Measurements from ENCODE around the gene CHPF.

Gene CHPF

GRCh38 chr2:219526320-219527075 lies 17.1 kb downstream of the CHPF start:
- DNase-seq (ENCODE audit: extremely low spot score) = no peak
- POLR2A ChIA-PET = interaction anchor here (1.6 to 2.0 kb wide), 2 partner anchors 17 to 28 kb away, joined by 3 to 6 read pairs; partner anchors contain the start of gene GMPPA
- CTCF ChIA-PET = interaction anchor here (0.6 to 3.8 kb wide), 10 partner anchors 13 to 388 kb away, joined by 3 to 25 read pairs (median 5); partner anchors contain the start of gene ASIC4
- TF ChIP-seq CTBP1 (IDR thresholded peaks at IDR 0.05; ENCODE audit: borderline replicate concordance) (no peak), SP1 (IDR thresholded peaks at IDR 0.05) (no peak), NFRKB (IDR thresholded peaks at IDR 0.05) (no peak), FOXA1 (IDR thresholded peaks at IDR 0.05) (no peak), FOXK2 (IDR thresholded peaks at IDR 0.05) (no peak), SUZ12 (IDR thresholded peaks at IDR 0.05) (no peak), ELF4 (IDR thresholded peaks at IDR 0.05) (no peak)

- no peak for TF ChIP-seq FOXA1 (IDR thresholded peaks at IDR 0.05)
- no peak for TF ChIP-seq FOXK2 (IDR thresholded peaks at IDR 0.05)
- no peak for TF ChIP-seq ARNT (IDR thresholded peaks at IDR 0.05)
- TF ChIP-seq PKNOX1 (IDR thresholded peaks at IDR 0.05) = no peak
- TF ChIP-seq ELF4 (IDR thresholded peaks at IDR 0.05) = no peak
- POLR2A ChIA-PET = interaction anchor here (1.6 to 2.0 kb wide), 2 partner anchors 16 to 27 kb away, joined by 3 to 6 read pairs; partner anchors contain the start of gene GMPPA
- CTCF ChIA-PET = interaction anchor here (0.6 to 3.8 kb wide), 7 partner anchors 12 to 389 kb away, joined by 3 to 25 read pairs (median 6); partner anchors contain the start of gene ASIC4
- DNase-seq (ENCODE audit: extremely low spot score) = no peak
These were observed 17.9 kb downstream of the CHPF start for GRCh38 chr2:219525533-219526232.

- TF ChIP-seq BHLHE40 (IDR thresholded peaks at IDR 0.05; ENCODE audit: borderline replicate concordance) = no peak
- no peak for TF ChIP-seq FOXM1 (IDR thresholded peaks at IDR 0.05; ENCODE audit: borderline replicate concordance)
- TF ChIP-seq ZNF384 (IDR thresholded peaks at IDR 0.05) = no peak
- no peak for TF ChIP-seq NFRKB (IDR thresholded peaks at IDR 0.05)
- no peak for TF ChIP-seq L3MBTL2 (conservative IDR thresholded peaks at IDR 0.05)
- TF ChIP-seq LEF1 (IDR thresholded peaks at IDR 0.05; ENCODE audit: borderline replicate concordance) = no peak
- TF ChIP-seq HDGF (IDR thresholded peaks at IDR 0.05; ENCODE audit: borderline replicate concordance) = no peak
- TF ChIP-seq SUZ12 (IDR thresholded peaks at IDR 0.05) = no peak
- no peak for TF ChIP-seq CTBP1 (IDR thresholded peaks at IDR 0.05; ENCODE audit: borderline replicate concordance)
- TF ChIP-seq FOXK2 (IDR thresholded peaks at IDR 0.05) = no peak
- no peak for TF ChIP-seq TARDBP (IDR thresholded peaks at IDR 0.05)
- no peak for TF ChIP-seq ELF4 (IDR thresholded peaks at IDR 0.05)
- no peak for TF ChIP-seq FOXA1 (IDR thresholded peaks at IDR 0.05)
- TF ChIP-seq SP1 (IDR thresholded peaks at IDR 0.05) = no peak
- no peak for TF ChIP-seq ARNT (IDR thresholded peaks at IDR 0.05)
- no peak for TF ChIP-seq PKNOX1 (IDR thresholded peaks at IDR 0.05)
- no peak for DNase-seq (ENCODE audit: extremely low spot score)
- ChIA-PET CTCF (interaction anchor here (3.8 kb wide), 1 partner anchor 15 kb away, joined by 25 read pairs; no protein-coding TSS in a partner anchor), POLR2A (no interaction called here)
These were observed 18.8 kb downstream of the CHPF start for GRCh38 chr2:219524817-219525216.

GRCh38 chr2:219523031-219523671 lies 20.5 kb downstream of the CHPF start:
- CTCF ChIA-PET = interaction anchor here (0.7 to 3.8 kb wide), 6 partner anchors 9 to 133 kb away, joined by 3 to 25 read pairs (median 4); partner anchors contain the start of genes ASIC4 and GMPPA
- DNase-seq (ENCODE audit: extremely low spot score) = no peak
- POLR2A ChIA-PET = interaction anchor here (0.5 to 1.6 kb wide), 3 partner anchors 26 to 880 kb away, joined by 3 to 6 read pairs (median 3); no protein-coding TSS in a partner anchor
- no peak for TF ChIP-seq ARNT (IDR thresholded peaks at IDR 0.05)
- no peak for TF ChIP-seq PKNOX1 (IDR thresholded peaks at IDR 0.05)
- TF ChIP-seq FOXA1 (IDR thresholded peaks at IDR 0.05) = no peak
- TF ChIP-seq FOXM1 (IDR thresholded peaks at IDR 0.05; ENCODE audit: borderline replicate concordance) = no peak
- no peak for TF ChIP-seq BHLHE40 (IDR thresholded peaks at IDR 0.05; ENCODE audit: borderline replicate concordance)
- no peak for TF ChIP-seq CTBP1 (IDR thresholded peaks at IDR 0.05; ENCODE audit: borderline replicate concordance)
- no peak for TF ChIP-seq LEF1 (IDR thresholded peaks at IDR 0.05; ENCODE audit: borderline replicate concordance)
- TF ChIP-seq L3MBTL2 (conservative IDR thresholded peaks at IDR 0.05) = no peak
- no peak for TF ChIP-seq HDGF (IDR thresholded peaks at IDR 0.05; ENCODE audit: borderline replicate concordance)
- no peak for TF ChIP-seq NFRKB (IDR thresholded peaks at IDR 0.05)
- TF ChIP-seq ZNF384 (IDR thresholded peaks at IDR 0.05) = no peak
- TF ChIP-seq SUZ12 (IDR thresholded peaks at IDR 0.05) = no peak
- TF ChIP-seq FOXK2 (IDR thresholded peaks at IDR 0.05) = no peak
- no peak for TF ChIP-seq SP1 (IDR thresholded peaks at IDR 0.05)
- no peak for TF ChIP-seq ELF4 (IDR thresholded peaks at IDR 0.05)
- no peak for TF ChIP-seq TARDBP (IDR thresholded peaks at IDR 0.05)
